Activated CD4-positive, alpha-beta T cell treated with anti-CD3 and anti-CD28 coated beads, Interleukin-2, Interleukin-6, amounts not matched to agents 100 ng/mL and 50 ng/mL, durations not matched to agents 16 hours and 8 hours (primary cell): ENCODE data around the gene ATAD3A.
"Not testable (repeated sequence)": the region's sequence is repeated elsewhere in the genome, so short reads cannot be mapped to it uniquely, and the experiment has no call there.

Experiments
- DNase-seq: peaks from one replicate; pipeline ENCODE4 v3.0.0-alpha.2; 2020

The ATAD3A gene

GRCh38 chr1:1490633-1491230, 21.2 kb upstream of the ATAD3A start:
- no peak for DNase-seq

- DNase-seq = no peak
Observed at GRCh38 chr1:1491601-1492000, 20.4 kb upstream of the ATAD3A start.

GRCh38 chr1:1494311-1494710, 17.7 kb upstream of the ATAD3A start:
- DNase-seq = not testable (repeated sequence)

GRCh38 chr1:1495461-1495975, 16.4 kb upstream of the ATAD3A start:
- DNase-seq = not testable (repeated sequence)

GRCh38 chr1:1504777-1505365, 7.1 kb upstream of the ATAD3A start:
- DNase-seq = peak; percentile 78

- DNase-seq = peak; percentile 44
Observed at GRCh38 chr1:1505366-1505798, 6.6 kb upstream of the ATAD3A start.

- not testable (repeated sequence) for DNase-seq
Observed at GRCh38 chr1:1505801-1506200, 6.2 kb upstream of the ATAD3A start.

- no peak for DNase-seq
Observed at GRCh38 chr1:1507305-1507704, 4.7 kb upstream of the ATAD3A start.

GRCh38 chr1:1508775-1509464, 3.0 kb upstream of the ATAD3A start:
- DNase-seq = not testable (repeated sequence)

- not testable (repeated sequence) for DNase-seq
Observed at GRCh38 chr1:1509465-1509850, 2.5 kb upstream of the ATAD3A start.

- peak; percentile 60 for DNase-seq
Observed at GRCh38 chr1:1510912-1511532, 940 bp upstream of the ATAD3A start.

- DNase-seq = peak; percentile 17
Observed at GRCh38 chr1:1512425-1512824, 463 bp downstream of the ATAD3A start.

GRCh38 chr1:1513675-1514074, 1.7 kb downstream of the ATAD3A start:
- DNase-seq = not testable (repeated sequence)

GRCh38 chr1:1514376-1514775, 2.4 kb downstream of the ATAD3A start:
- DNase-seq = not testable (repeated sequence)

- DNase-seq = not testable (repeated sequence)
Observed at GRCh38 chr1:1516923-1517322, 5.0 kb downstream of the ATAD3A start.

GRCh38 chr1:1517973-1518620, 6.1 kb downstream of the ATAD3A start:
- DNase-seq = no peak

- DNase-seq = not testable (repeated sequence)
Observed at GRCh38 chr1:1518621-1519007, 6.7 kb downstream of the ATAD3A start.

GRCh38 chr1:1519805-1520505, 8.0 kb downstream of the ATAD3A start:
- not testable (repeated sequence) for DNase-seq

GRCh38 chr1:1521331-1521730, 9.4 kb downstream of the ATAD3A start:
- no peak for DNase-seq

GRCh38 chr1:1522536-1522935, 10.6 kb downstream of the ATAD3A start:
- DNase-seq = not testable (repeated sequence)

- not testable (repeated sequence) for DNase-seq
Observed at GRCh38 chr1:1523226-1523625, 11.3 kb downstream of the ATAD3A start.

GRCh38 chr1:1523651-1524050, 11.7 kb downstream of the ATAD3A start:
- not testable (repeated sequence) for DNase-seq
